CD14-positive monocyte (primary cell): Measurements from ENCODE around the gene ELAVL2. TPM values are rescaled to one million over a fixed set of nuclear protein-coding genes. Genes with fewer than 3 reads are reported as not detected.

ENCODE experiments used
- DNase-seq, 3 donors: peaks; one replicate each; pipeline ENCODE4 v3.0.0-alpha.2; 2011 to 2022
- H2AFZ ChIP-seq: 2 replicates; pipeline ENCODE4 v1.6.0; 2012; ENCODE audit warnings: mild to moderate bottlenecking, low read depth, low read length, inconsistent platforms; ENCODE audit not compliant: insufficient read depth, poor library complexity, severe bottlenecking
- H3K27ac ChIP-seq, 2 donors: 1 replicate in 1 of 2; 2 replicates in 1 of 2; pipeline ENCODE4 v1.5.1; 2012 to 2013; ENCODE audit warnings: low read length in 2 of 2, control low read depth in 1 of 2, inconsistent platforms in 1 of 2, low read depth in 1 of 2, mild to moderate bottlenecking in 1 of 2
- H3K27me3 ChIP-seq, 2 donors: one replicate each; pipeline versions ENCODE4 v1.6.0 to v1.6.1; 2011 to 2013; ENCODE audit warnings: low read length in 2 of 2; ENCODE audit not compliant: control insufficient read depth in 2 of 2, insufficient read depth in 2 of 2
- H3K36me3 ChIP-seq, 2 donors: replicated peaks in 1 of 2; 1 replicate in 1 of 2; 2 replicates in 1 of 2; pipeline versions ENCODE4 v1.5.1 to v1.6.1; 2012 to 2013; ENCODE audit warnings: low read length in 2 of 2, control low read depth in 1 of 2, inconsistent platforms in 1 of 2, mild to moderate bottlenecking in 1 of 2; ENCODE audit not compliant: insufficient read depth in 2 of 2, control insufficient read depth in 1 of 2
- H3K4me1 ChIP-seq, 2 donors: 1 replicate in 1 of 2; 2 replicates in 1 of 2; pipeline versions ENCODE4 v1.5.1 to v1.6.1; 2012 to 2013; ENCODE audit warnings: low read length in 2 of 2, control low read depth in 1 of 2, inconsistent platforms in 1 of 2, mild to moderate bottlenecking in 1 of 2, moderate library complexity in 1 of 2; ENCODE audit not compliant: insufficient read depth in 2 of 2, control insufficient read depth in 1 of 2
- H3K4me2 ChIP-seq: replicated peaks from 2 replicates; pipeline ENCODE3; 2012; ENCODE audit warnings: low read length, moderate library complexity, mild to moderate bottlenecking; ENCODE audit not compliant: poor library complexity, severe bottlenecking; ENCODE audit errors: extremely low read depth
- H3K4me3 ChIP-seq, 3 experiments: fragments of 200-600 bp in 1 of 3; sonication (generic) in 1 of 3; replicated peaks in 1 of 3; 1 replicate in 2 of 3; 2 replicates in 1 of 3; pipeline ENCODE4 v1.5.1; 2011 to 2013; ENCODE audit warnings: low read length in 3 of 3, mild to moderate bottlenecking in 3 of 3, control low read depth in 2 of 3, low read depth in 2 of 3, inconsistent platforms in 1 of 3, moderate library complexity in 1 of 3
- H3K79me2 ChIP-seq: 2 replicates; pipeline ENCODE4 v1.6.0; 2012; ENCODE audit warnings: mild to moderate bottlenecking, control low read depth, inconsistent platforms, low read length, moderate library complexity; ENCODE audit not compliant: insufficient read depth
- H3K9ac ChIP-seq: 2 replicates; pipeline ENCODE4 v1.6.0; 2017; ENCODE audit warnings: low read length, mild to moderate bottlenecking; ENCODE audit not compliant: insufficient read depth, poor library complexity, severe bottlenecking
- H3K9me3 ChIP-seq, 2 donors: replicated peaks in 1 of 2; 1 replicate in 1 of 2; 2 replicates in 1 of 2; pipeline versions ENCODE4 v1.5.1 to v1.6.1; 2012 to 2013; ENCODE audit warnings: low read length in 2 of 2, control low read depth in 1 of 2; ENCODE audit not compliant: control insufficient read depth in 1 of 2, insufficient read depth in 1 of 2
- H4K20me1 ChIP-seq: 2 replicates; pipeline ENCODE4 v1.6.0; 2012; ENCODE audit warnings: mild to moderate bottlenecking, low read length, control low read depth, moderate library complexity; ENCODE audit not compliant: insufficient read depth
- H3K27ac Mint-ChIP-seq, 7 donors: one replicate each; pipeline ENCODE4 v1.8.0; 2020; ENCODE audit warnings: mild to moderate bottlenecking in 7 of 7, mixed read lengths in 7 of 7, moderate library complexity in 6 of 7, inconsistent platforms in 2 of 7
- H3K27me3 Mint-ChIP-seq, 3 donors: one replicate each; pipeline ENCODE4 v1.8.0; 2021 to 2022; ENCODE audit warnings: low read depth in 3 of 3, mild to moderate bottlenecking in 3 of 3, mixed read lengths in 3 of 3, moderate library complexity in 3 of 3, inconsistent platforms in 1 of 3
- H3K36me3 Mint-ChIP-seq, 2 donors: one replicate each; pipeline ENCODE4 v1.8.0; 2020; ENCODE audit warnings: mixed read lengths in 2 of 2, inconsistent platforms in 1 of 2, mild to moderate bottlenecking in 1 of 2
- H3K4me1 Mint-ChIP-seq: one replicate; pipeline ENCODE4 v1.8.0; 2020; ENCODE audit warnings: mild to moderate bottlenecking, mixed read lengths
- H3K4me3 Mint-ChIP-seq, 2 donors: one replicate each; pipeline ENCODE4 v1.8.0; 2020; ENCODE audit warnings: mild to moderate bottlenecking in 2 of 2, mixed read lengths in 2 of 2, moderate library complexity in 1 of 2
- H3K9me3 Mint-ChIP-seq, 7 donors: one replicate each; pipeline ENCODE4 v1.8.0; 2020 to 2022; ENCODE audit warnings: mixed read lengths in 7 of 7, mild to moderate bottlenecking in 6 of 7, moderate library complexity in 6 of 7, inconsistent platforms in 2 of 7
- CTCF ChIP-seq: fragments of 200-600 bp; IDR thresholded peaks from one replicate; pipeline ENCODE4 v1.8.0; 2022; ENCODE audit warnings: antibody characterized with exemption, mild to moderate bottlenecking
- WGBS: methylation state at CpG from one replicate; pipeline ENCODE4 v1.1.5; 2013; ENCODE audit warnings: missing lambda C conversion rate; ENCODE audit not compliant: insufficient coverage; 5-methylcytosine and 5-hydroxymethylcytosine counted together
- intact Hi-C, 2 donors: fragments of 100-400 bp; cut with micrococcal nuclease; formaldehyde crosslinking; loops; one replicate each; pipeline versions ENCODE4 v1.15.0 to v1.15.1; 2023
- polyA plus RNA-seq, 3 donors: library from polyadenylated mRNA; depleted of rRNA in 1 of 3; unstranded in 2 of 3; stranded (reverse) in 1 of 3; fragments of 300-500 nt in 2 of 3; fragments of >200 nt in 1 of 3; fragmentation: Illumina TruSeq in 2 of 3; gene quantifications; 1 replicate in 2 of 3; 2 replicates in 1 of 3; pipeline ENCODE4 v1.2.3, GENCODE V29; 2012 to 2021

Gene ELAVL2
- polyA plus RNA-seq, 3 donors = not detected

- Histone ChIP-seq H3K27ac (no peak overlapping the region), H2AFZ (no peak overlapping the region), H3K27me3 (peaks cover 54 to 83% of the 10 kb centered on the region in 2 donors), H3K79me2 (no peaks in the 10 kb centered on the region), H3K4me1 (no peaks in the 10 kb centered on the region), H3K4me3 (no peak overlapping the region), H3K9ac (no peak overlapping the region), H3K4me2 (no peak overlapping the region), H3K36me3 (no peaks in the 10 kb centered on the region), H4K20me1 (no peaks in the 10 kb centered on the region), H3K9me3 (peaks cover 22 to 55% of the 10 kb centered on the region in 2 donors)
- no peaks in the 10 kb centered on the region for H3K36me3 Mint-ChIP-seq
- peak overlapping the region in 1 of 7 donors; percentile 63 for H3K27ac Mint-ChIP-seq
- peak overlapping the region in 1 of 2 donors; percentile 80 for H3K4me3 Mint-ChIP-seq
- intact Hi-C loops = no loop called here
- 7% methylated on average over 34 of the region's 46 CpGs for WGBS
- H3K4me1 Mint-ChIP-seq = no peaks in the 10 kb centered on the region
- peaks cover 7 to 30% (median 19%) of the 10 kb centered on the region in 7 donors for H3K9me3 Mint-ChIP-seq
- H3K27me3 Mint-ChIP-seq = peaks cover 27 to 46% (median 31%) of the 10 kb centered on the region in 3 donors
- no peak for DNase-seq
- no peak for TF ChIP-seq CTCF
These were observed 3.5 kb downstream of the ELAVL2 start for GRCh38 chr9:23822261-23823169.

GRCh38 chr9:23821375-23822181 lies 4.5 kb downstream of the ELAVL2 start:
- Histone ChIP-seq H3K9ac (no peak overlapping the region), H3K9me3 (peaks cover 22 to 55% of the 10 kb centered on the region in 2 donors), H3K4me1 (no peaks in the 10 kb centered on the region), H3K27ac (no peak overlapping the region), H3K4me3 (no peak overlapping the region), H4K20me1 (no peaks in the 10 kb centered on the region), H3K4me2 (no peak overlapping the region), H3K79me2 (no peaks in the 10 kb centered on the region), H2AFZ (no peak overlapping the region), H3K27me3 (peaks cover 49 to 73% of the 10 kb centered on the region in 2 donors), H3K36me3 (no peaks in the 10 kb centered on the region)
- Mint-ChIP-seq H3K4me1 (no peaks in the 10 kb centered on the region), H3K27me3 (peaks cover 26 to 44% (median 28%) of the 10 kb centered on the region in 3 donors), H3K27ac (no peak overlapping the region), H3K9me3 (peaks cover 7 to 30% (median 19%) of the 10 kb centered on the region in 7 donors), H3K4me3 (peak overlapping the region; percentile 21 to 83), H3K36me3 (no peaks in the 10 kb centered on the region)
- TF ChIP-seq CTCF = no peak
- under 1% methylated on average over 91 of the region's 97 CpGs for WGBS
- DNase-seq = no peak
- intact Hi-C loops = no loop called here
